HEK293 (cell line): ENCODE data around the gene SOX12.

ENCODE experiments used
- CTCF ChIA-PET: fragments of 350-600 bp; formaldehyde crosslinking; extraction: SDS; loops from one replicate; lab custom pipeline; 2021; ENCODE audit warnings: antibody characterized with exemption; lab: Yijun Ruan, JAX
- POLR2A ChIA-PET: fragments of 300-600 bp; formaldehyde crosslinking; extraction: SDS; loops from one replicate; lab custom pipeline; 2020; ENCODE audit warnings: antibody characterized with exemption, inconsistent platforms; lab: Yijun Ruan, JAX
- H3K27ac ChIP-seq: fragments of 200-500 bp; sonication (Bioruptor generic); 2 replicates; pipeline ENCODE4 v1.5.1; 2014; ENCODE audit warnings: low read depth, low read length, control low read depth, inconsistent platforms; ENCODE audit errors: extremely low read depth
- H3K36me3 ChIP-seq, 2 experiments: fragments of 200-500 bp in 1 of 2; sonication (Bioruptor generic) in 1 of 2; 1 replicate in 1 of 2; 2 replicates in 1 of 2; pipeline ENCODE4 v1.5.1; 2014 to 2017; ENCODE audit warnings: inconsistent platforms in 2 of 2, low read length in 2 of 2; ENCODE audit not compliant: control insufficient read depth in 2 of 2, insufficient read depth in 1 of 2
- H3K4me1 ChIP-seq: fragments of 200-500 bp; sonication (Bioruptor generic); 2 replicates; pipeline ENCODE4 v1.5.1; 2014; ENCODE audit warnings: mild to moderate bottlenecking, low read length, inconsistent platforms; ENCODE audit not compliant: control insufficient read depth, insufficient read depth
- H3K4me3 ChIP-seq: 2 replicates; pipeline ENCODE4 v1.5.1; 2011; ENCODE audit warnings: low read depth, mild to moderate bottlenecking, control low read depth, low read length, moderate library complexity
- H3K9me3 ChIP-seq: fragments of 200-500 bp; sonication (Bioruptor generic); 2 replicates; pipeline ENCODE4 v1.5.1; 2014; ENCODE audit warnings: low read depth, low read length, inconsistent platforms; ENCODE audit not compliant: control insufficient read depth, insufficient read depth
- FEZF1 ChIP-seq: fragments of 450-650 bp; formaldehyde crosslinking; IDR thresholded peaks from 2 replicates; pipeline ENCODE4 v1.5.1; 2016; ENCODE audit warnings: missing biosample characterization, missing genetic modification characterization
- ZNF211 ChIP-seq: fragments of 450-650 bp; formaldehyde crosslinking; IDR thresholded peaks from 2 replicates; pipeline ENCODE4 v1.5.1; 2016; ENCODE audit warnings: low read depth, missing biosample characterization, missing genetic modification characterization
- ZNF221 ChIP-seq: fragments of 450-650 bp; formaldehyde crosslinking; IDR thresholded peaks from 2 replicates; pipeline ENCODE4 v1.5.1; 2017; ENCODE audit warnings: missing biosample characterization, missing genetic modification characterization, borderline replicate concordance
- ZNF248 ChIP-seq: fragments of 450-650 bp; formaldehyde crosslinking; IDR thresholded peaks from 2 replicates; pipeline ENCODE4 v1.5.1; 2017; ENCODE audit warnings: missing biosample characterization, missing genetic modification characterization
- ZNF530 ChIP-seq: fragments of 450-650 bp; formaldehyde crosslinking; IDR thresholded peaks from 2 replicates; pipeline ENCODE4 v1.5.1; 2016; ENCODE audit warnings: low read depth, missing biosample characterization, missing genetic modification characterization
- ZNF544 ChIP-seq: fragments of 450-650 bp; formaldehyde crosslinking; IDR thresholded peaks from 2 replicates; pipeline ENCODE4 v1.5.0; 2017; ENCODE audit warnings: missing biosample characterization, missing genetic modification characterization
- ZNF558 ChIP-seq: fragments of 450-650 bp; formaldehyde crosslinking; IDR thresholded peaks from 2 replicates; pipeline ENCODE4 v1.5.1; 2016; ENCODE audit warnings: missing biosample characterization, missing genetic modification characterization
- ZNF561 ChIP-seq: fragments of 450-650 bp; IDR thresholded peaks from 2 replicates; pipeline ENCODE4 v1.5.1; 2018; ENCODE audit warnings: missing biosample characterization, missing genetic modification characterization, borderline replicate concordance
- TF ChIP-seq, protein P1 (sequence below): fragments of 450-650 bp; formaldehyde crosslinking; IDR thresholded peaks from 2 replicates; pipeline ENCODE4 v1.5.1; 2017; ENCODE audit warnings: missing biosample characterization, missing genetic modification characterization
- TF ChIP-seq, protein P2 (sequence below): fragments of 450-650 bp; formaldehyde crosslinking; IDR thresholded peaks from 2 replicates; pipeline ENCODE4 v1.5.1; 2017; ENCODE audit warnings: missing biosample characterization, missing genetic modification characterization
- TF ChIP-seq, protein P3 (sequence below): fragments of 450-650 bp; formaldehyde crosslinking; IDR thresholded peaks from 2 replicates; pipeline ENCODE4 v1.5.1; 2017; ENCODE audit warnings: missing biosample characterization, missing genetic modification characterization
- TF ChIP-seq, protein P4 (sequence below): fragments of 450-650 bp; formaldehyde crosslinking; IDR thresholded peaks from 2 replicates; pipeline ENCODE4 v1.5.1; 2016; ENCODE audit warnings: missing biosample characterization, missing genetic modification characterization, low read depth

The SOX12 gene

DNA sequence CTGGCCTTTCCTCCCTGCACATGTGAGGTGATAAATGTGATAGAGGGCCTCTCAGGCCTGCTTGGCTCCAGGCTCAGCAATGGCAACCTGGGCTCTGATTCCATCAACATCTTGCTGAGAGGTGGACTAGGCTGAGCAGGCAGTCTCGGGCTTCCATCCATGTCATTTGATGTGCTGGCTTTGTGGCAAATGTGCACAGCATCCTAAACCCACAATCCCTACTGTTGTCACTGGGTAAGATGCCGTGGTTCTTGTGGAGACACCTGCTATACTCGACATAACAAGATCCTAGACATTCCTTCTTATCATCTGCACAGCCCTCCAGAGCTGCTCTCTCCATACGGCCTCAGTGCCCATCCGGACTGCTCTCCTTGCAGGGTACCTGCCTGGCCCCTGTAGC lies 30.8 kb upstream of the SOX12 start:
- Histone ChIP-seq H3K4me3 (no peak overlapping the region), H3K36me3 (peaks cover 0 to 6% of the 10 kb centered on the region in 2 experiments; a peak in 1 of 3 replicates), H3K9me3 (no peaks in the 10 kb centered on the region), H3K4me1 (peaks cover 19% of the 10 kb centered on the region), H3K27ac (no peak overlapping the region)
- ChIA-PET CTCF (interaction anchor here (1.6 kb wide), 2 partner anchors 28 to 37 kb away, joined by 4 to 5 read pairs; no protein-coding TSS in a partner anchor), POLR2A (interaction anchor here (1.3 kb wide), 2 partner anchors 29 to 30 kb away, joined by 4 read pairs; partner anchors contain the start of gene SOX12)
- TF ChIP-seq, protein P1, sequence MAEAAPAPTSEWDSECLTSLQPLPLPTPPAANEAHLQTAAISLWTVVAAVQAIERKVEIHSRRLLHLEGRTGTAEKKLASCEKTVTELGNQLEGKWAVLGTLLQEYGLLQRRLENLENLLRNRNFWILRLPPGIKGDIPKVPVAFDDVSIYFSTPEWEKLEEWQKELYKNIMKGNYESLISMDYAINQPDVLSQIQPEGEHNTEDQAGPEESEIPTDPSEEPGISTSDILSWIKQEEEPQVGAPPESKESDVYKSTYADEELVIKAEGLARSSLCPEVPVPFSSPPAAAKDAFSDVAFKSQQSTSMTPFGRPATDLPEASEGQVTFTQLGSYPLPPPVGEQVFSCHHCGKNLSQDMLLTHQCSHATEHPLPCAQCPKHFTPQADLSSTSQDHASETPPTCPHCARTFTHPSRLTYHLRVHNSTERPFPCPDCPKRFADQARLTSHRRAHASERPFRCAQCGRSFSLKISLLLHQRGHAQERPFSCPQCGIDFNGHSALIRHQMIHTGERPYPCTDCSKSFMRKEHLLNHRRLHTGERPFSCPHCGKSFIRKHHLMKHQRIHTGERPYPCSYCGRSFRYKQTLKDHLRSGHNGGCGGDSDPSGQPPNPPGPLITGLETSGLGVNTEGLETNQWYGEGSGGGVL (tag by site-specific recombination): no peak
- no peak for TF ChIP-seq ZNF221 (tag by site-specific recombination)
- no peak for TF ChIP-seq ZNF558 (tag by site-specific recombination)
- TF ChIP-seq ZNF248 (tag by site-specific recombination): no peak

DNA sequence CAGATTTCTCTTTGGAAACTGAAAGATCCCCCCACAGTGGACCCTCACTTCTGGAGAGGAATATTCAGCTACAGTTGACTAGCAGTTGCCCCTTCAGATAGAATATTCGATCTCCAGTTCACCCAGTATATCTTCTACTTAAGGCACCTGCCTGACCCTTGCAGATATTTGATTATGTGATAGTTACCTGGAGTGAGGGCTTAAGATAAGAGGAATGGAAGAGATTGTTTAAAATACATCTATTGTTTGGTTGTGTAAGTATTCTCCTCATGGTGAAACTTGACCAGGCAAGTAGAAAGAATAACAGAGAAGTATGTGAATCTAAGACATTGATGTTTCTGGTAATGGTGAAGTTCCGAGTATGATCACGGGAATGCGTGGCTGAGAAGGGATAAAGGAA lies 29.5 kb upstream of the SOX12 start:
- POLR2A ChIA-PET: interaction anchor here (0.8 kb wide), 1 partner anchor 52 kb away, joined by 3 read pairs; the partner anchor contains the start of gene NRSN2
- CTCF ChIA-PET: interaction anchor here (0.5 to 2.9 kb wide), 3 partner anchors 10 to 87 kb away, joined by 3 to 15 read pairs (median 3); no protein-coding TSS in a partner anchor
- H3K9me3 ChIP-seq: no peaks in the 10 kb centered on the region
- H3K36me3 ChIP-seq: peaks cover 0 to 15% of the 10 kb centered on the region in 2 experiments; a peak in 1 of 3 replicates
- H3K4me3 ChIP-seq: no peak overlapping the region
- TF ChIP-seq ZNF211 (tag by site-specific recombination) (no peak), ZNF561 (tag by site-specific recombination) (no peak), ZNF530 (tag by site-specific recombination) (no peak), FEZF1 (tag by site-specific recombination) (no peak), ZNF544 (tag by site-specific recombination) (no peak)
- TF ChIP-seq, protein P2, sequence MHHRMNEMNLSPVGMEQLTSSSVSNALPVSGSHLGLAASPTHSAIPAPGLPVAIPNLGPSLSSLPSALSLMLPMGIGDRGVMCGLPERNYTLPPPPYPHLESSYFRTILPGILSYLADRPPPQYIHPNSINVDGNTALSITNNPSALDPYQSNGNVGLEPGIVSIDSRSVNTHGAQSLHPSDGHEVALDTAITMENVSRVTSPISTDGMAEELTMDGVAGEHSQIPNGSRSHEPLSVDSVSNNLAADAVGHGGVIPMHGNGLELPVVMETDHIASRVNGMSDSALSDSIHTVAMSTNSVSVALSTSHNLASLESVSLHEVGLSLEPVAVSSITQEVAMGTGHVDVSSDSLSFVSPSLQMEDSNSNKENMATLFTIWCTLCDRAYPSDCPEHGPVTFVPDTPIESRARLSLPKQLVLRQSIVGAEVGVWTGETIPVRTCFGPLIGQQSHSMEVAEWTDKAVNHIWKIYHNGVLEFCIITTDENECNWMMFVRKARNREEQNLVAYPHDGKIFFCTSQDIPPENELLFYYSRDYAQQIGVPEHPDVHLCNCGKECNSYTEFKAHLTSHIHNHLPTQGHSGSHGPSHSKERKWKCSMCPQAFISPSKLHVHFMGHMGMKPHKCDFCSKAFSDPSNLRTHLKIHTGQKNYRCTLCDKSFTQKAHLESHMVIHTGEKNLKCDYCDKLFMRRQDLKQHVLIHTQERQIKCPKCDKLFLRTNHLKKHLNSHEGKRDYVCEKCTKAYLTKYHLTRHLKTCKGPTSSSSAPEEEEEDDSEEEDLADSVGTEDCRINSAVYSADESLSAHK: no peak
- TF ChIP-seq, protein P3, sequence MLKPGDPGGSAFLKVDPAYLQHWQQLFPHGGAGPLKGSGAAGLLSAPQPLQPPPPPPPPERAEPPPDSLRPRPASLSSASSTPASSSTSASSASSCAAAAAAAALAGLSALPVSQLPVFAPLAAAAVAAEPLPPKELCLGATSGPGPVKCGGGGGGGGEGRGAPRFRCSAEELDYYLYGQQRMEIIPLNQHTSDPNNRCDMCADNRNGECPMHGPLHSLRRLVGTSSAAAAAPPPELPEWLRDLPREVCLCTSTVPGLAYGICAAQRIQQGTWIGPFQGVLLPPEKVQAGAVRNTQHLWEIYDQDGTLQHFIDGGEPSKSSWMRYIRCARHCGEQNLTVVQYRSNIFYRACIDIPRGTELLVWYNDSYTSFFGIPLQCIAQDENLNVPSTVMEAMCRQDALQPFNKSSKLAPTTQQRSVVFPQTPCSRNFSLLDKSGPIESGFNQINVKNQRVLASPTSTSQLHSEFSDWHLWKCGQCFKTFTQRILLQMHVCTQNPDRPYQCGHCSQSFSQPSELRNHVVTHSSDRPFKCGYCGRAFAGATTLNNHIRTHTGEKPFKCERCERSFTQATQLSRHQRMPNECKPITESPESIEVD: no peak
- TF ChIP-seq, protein P4, sequence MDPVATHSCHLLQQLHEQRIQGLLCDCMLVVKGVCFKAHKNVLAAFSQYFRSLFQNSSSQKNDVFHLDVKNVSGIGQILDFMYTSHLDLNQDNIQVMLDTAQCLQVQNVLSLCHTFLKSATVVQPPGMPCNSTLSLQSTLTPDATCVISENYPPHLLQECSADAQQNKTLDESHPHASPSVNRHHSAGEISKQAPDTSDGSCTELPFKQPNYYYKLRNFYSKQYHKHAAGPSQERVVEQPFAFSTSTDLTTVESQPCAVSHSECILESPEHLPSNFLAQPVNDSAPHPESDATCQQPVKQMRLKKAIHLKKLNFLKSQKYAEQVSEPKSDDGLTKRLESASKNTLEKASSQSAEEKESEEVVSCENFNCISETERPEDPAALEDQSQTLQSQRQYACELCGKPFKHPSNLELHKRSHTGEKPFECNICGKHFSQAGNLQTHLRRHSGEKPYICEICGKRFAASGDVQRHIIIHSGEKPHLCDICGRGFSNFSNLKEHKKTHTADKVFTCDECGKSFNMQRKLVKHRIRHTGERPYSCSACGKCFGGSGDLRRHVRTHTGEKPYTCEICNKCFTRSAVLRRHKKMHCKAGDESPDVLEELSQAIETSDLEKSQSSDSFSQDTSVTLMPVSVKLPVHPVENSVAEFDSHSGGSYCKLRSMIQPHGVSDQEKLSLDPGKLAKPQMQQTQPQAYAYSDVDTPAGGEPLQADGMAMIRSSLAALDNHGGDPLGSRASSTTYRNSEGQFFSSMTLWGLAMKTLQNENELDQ (tag by site-specific recombination): no peak
- no peak overlapping the region for H3K27ac ChIP-seq
- peaks cover 29% of the 10 kb centered on the region for H3K4me1 ChIP-seq
